Measurements from ENCODE around the gene MCTP1.

- TF ChIP-seq CTCF (conservative IDR thresholded peaks at IDR 0.05; ENCODE audit: low read length), result no peak
- no peak for TF ChIP-seq EZH2phosphoT487 (IDR thresholded peaks at IDR 0.05; ENCODE audit: borderline replicate concordance, low read depth, low read length)
Observed at GRCh38 chr5:94847019-94847418, 437.9 kb downstream of the MCTP1 start.
